H1 (cell line): Measurements from ENCODE around the gene PAN2.

Experiments used
- BCL11A ChIP-seq, 2 experiments: IDR thresholded peaks; one replicate each; pipeline ENCODE4 v1.6.1; 2011; ENCODE audit warnings: low read depth in 2 of 2, low read length in 2 of 2, mild to moderate bottlenecking in 2 of 2
- TEAD4 ChIP-seq: IDR thresholded peaks from 2 replicates; pipeline ENCODE4 v1.6.1; 2012; ENCODE audit warnings: low read depth, low read length, inconsistent platforms, mixed read lengths

DNA sequence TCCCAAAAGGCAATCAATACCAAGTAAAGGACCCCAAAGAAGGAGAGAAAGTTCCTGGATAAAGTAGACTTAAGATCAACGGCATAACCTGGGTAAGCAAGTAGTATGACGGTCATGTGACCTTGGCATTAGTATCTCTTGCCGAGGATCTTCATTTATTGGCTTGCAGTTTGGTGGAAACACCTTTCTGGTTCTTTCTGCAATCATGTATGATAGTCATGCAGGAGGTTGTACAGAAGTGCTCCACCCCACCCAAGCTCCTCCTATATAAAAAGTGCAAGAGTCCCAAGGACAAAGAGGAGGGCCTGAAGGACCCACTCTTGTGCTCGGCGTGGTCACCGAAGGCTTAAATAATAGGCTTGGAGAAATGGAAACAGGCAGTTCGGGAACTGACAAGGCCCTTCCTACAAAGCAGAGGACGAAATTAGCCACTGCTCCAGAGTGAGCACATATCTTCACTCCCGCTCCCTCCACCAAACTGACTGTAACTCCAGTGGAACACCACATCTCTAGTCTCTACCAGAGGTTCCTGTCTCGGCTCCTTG, 34.4 kb downstream of the PAN2 start:
- TF ChIP-seq TEAD4 = no peak
- no peak for TF ChIP-seq BCL11A (IDR thresholded peaks at IDR 0.05; ENCODE audit: low read depth in 2 of 2, low read length in 2 of 2)
